ENCODE measurements around the gene FGFR2.

FGFR2 gene

GRCh38 chr10:121598263-121599249 lies at the start of gene FGFR2:
Gene FGFR2, minus strand, starts transcription at chr10:121598444. Its CDS starts 4,627 bp downstream, at chr10:121593817.
- peak; percentile 54 for DNase-seq (ENCODE audit: low read depth)

- DNase-seq (ENCODE audit: low read depth) = no peak
Measured at GRCh38 chr10:121647401-121647800, 49.2 kb upstream of the FGFR2 start.

GRCh38 chr10:121645696-121646095 lies 47.5 kb upstream of the FGFR2 start:
- DNase-seq (ENCODE audit: low read depth) = no peak

- no peak for DNase-seq (ENCODE audit: low read depth)
Measured at GRCh38 chr10:121644501-121644900, 46.3 kb upstream of the FGFR2 start.

GRCh38 chr10:121640266-121640665 lies 42.0 kb upstream of the FGFR2 start:
- no peak for DNase-seq (ENCODE audit: low read depth)

GRCh38 chr10:121639416-121639815 lies 41.2 kb upstream of the FGFR2 start:
- no peak for DNase-seq (ENCODE audit: low read depth)

GRCh38 chr10:121637437-121637836 lies 39.2 kb upstream of the FGFR2 start:
- no peak for DNase-seq (ENCODE audit: low read depth)

- no peak for DNase-seq (ENCODE audit: low read depth)
Measured at GRCh38 chr10:121633056-121633455, 34.8 kb upstream of the FGFR2 start.

- no peak for DNase-seq (ENCODE audit: low read depth)
Measured at GRCh38 chr10:121631365-121632029, 33.3 kb upstream of the FGFR2 start.

GRCh38 chr10:121628859-121629258 lies 30.6 kb upstream of the FGFR2 start:
- no peak for DNase-seq (ENCODE audit: low read depth)

- no peak for DNase-seq (ENCODE audit: low read depth)
Measured at GRCh38 chr10:121627876-121628581, 29.8 kb upstream of the FGFR2 start.

- no peak for DNase-seq (ENCODE audit: low read depth)
Measured at GRCh38 chr10:121624836-121625486, 26.7 kb upstream of the FGFR2 start.

GRCh38 chr10:121618906-121619305 lies 20.7 kb upstream of the FGFR2 start:
- DNase-seq (ENCODE audit: low read depth) = no peak

- no peak for DNase-seq (ENCODE audit: low read depth)
Measured at GRCh38 chr10:121617176-121617575, 18.9 kb upstream of the FGFR2 start.

GRCh38 chr10:121616291-121616690 lies 18.0 kb upstream of the FGFR2 start:
- DNase-seq (ENCODE audit: low read depth) = no peak

- DNase-seq (ENCODE audit: low read depth) = no peak
Measured at GRCh38 chr10:121615836-121616235, 17.6 kb upstream of the FGFR2 start.

GRCh38 chr10:121615435-121615793 lies 17.2 kb upstream of the FGFR2 start:
- no peak for DNase-seq (ENCODE audit: low read depth)

- no peak for DNase-seq (ENCODE audit: low read depth)
Measured at GRCh38 chr10:121614613-121615434, 16.6 kb upstream of the FGFR2 start.

GRCh38 chr10:121613456-121613855 lies 15.2 kb upstream of the FGFR2 start:
- no peak for DNase-seq (ENCODE audit: low read depth)

GRCh38 chr10:121611393-121612159 lies 13.3 kb upstream of the FGFR2 start:
- DNase-seq (ENCODE audit: low read depth) = no peak

Data from stromal cell of bone marrow (primary cell).